ENCODE measurements around the gene NAALAD2.

The NAALAD2 gene

DNA sequence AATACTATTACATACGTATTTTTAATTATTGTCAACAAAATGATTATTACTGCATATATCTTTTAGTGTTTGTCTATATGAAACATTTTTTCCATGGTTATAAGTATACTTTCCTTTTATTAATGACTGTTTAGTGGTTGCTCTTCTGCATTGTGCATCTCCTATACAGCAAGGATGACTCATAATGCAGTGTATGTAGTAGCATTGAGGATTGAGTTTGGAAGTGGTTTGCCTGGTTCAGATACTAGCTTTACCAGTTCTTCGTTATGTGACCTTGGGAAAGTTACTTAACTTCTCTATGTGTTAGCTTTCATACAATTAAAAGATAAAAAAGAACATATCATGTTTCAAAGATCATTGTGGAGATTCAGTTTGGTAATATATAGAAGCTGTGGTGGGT lies 44.3 kb downstream of the NAALAD2 start:
- H3K36me3 ChIP-seq (ENCODE audit: low read depth), result no peaks in the 10 kb centered on the region
- H3K4me1 ChIP-seq (ENCODE audit: insufficient read depth, poor library complexity, severe bottlenecking), result no peaks in the 10 kb centered on the region
- no peaks in the 10 kb centered on the region for H3K27me3 ChIP-seq (ENCODE audit: insufficient read depth, poor library complexity, severe bottlenecking)
- H3K4me3 ChIP-seq (ENCODE audit: severe bottlenecking), result no peak overlapping the region
- H3K27ac ChIP-seq (ENCODE audit: poor library complexity, severe bottlenecking), result no peak overlapping the region
- TF ChIP-seq, protein P1, sequence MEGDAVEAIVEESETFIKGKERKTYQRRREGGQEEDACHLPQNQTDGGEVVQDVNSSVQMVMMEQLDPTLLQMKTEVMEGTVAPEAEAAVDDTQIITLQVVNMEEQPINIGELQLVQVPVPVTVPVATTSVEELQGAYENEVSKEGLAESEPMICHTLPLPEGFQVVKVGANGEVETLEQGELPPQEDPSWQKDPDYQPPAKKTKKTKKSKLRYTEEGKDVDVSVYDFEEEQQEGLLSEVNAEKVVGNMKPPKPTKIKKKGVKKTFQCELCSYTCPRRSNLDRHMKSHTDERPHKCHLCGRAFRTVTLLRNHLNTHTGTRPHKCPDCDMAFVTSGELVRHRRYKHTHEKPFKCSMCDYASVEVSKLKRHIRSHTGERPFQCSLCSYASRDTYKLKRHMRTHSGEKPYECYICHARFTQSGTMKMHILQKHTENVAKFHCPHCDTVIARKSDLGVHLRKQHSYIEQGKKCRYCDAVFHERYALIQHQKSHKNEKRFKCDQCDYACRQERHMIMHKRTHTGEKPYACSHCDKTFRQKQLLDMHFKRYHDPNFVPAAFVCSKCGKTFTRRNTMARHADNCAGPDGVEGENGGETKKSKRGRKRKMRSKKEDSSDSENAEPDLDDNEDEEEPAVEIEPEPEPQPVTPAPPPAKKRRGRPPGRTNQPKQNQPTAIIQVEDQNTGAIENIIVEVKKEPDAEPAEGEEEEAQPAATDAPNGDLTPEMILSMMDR (IDR thresholded peaks at IDR 0.05; ENCODE audit: poor library complexity, severe bottlenecking), result no peak
- DNase-seq (ENCODE audit: low spot score) (no peak), ATAC-seq (ENCODE audit: low read depth) (peak; percentile 72)
- H3K9me3 ChIP-seq (ENCODE audit: severe bottlenecking), result no peaks in the 10 kb centered on the region

DNA sequence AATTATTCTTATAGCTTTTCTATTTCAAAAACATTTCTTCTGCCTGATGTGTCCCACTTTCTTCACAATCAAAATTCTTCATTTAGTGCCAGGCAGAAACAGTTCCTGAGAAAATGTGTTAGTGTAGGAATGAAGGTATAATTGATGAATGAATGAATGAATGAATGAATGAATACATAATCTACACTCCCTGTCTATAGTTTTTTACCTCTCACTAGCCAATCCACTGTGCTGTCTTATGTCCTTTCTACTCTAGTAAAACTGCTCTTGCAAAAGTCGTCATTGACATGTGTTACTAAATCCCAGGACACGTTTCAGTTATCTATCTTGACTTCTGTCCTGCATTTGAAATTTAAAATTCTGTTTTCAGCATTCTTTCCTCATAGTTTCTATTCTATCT lies 45.5 kb downstream of the NAALAD2 start:
- Histone ChIP-seq H3K9me3 (ENCODE audit: severe bottlenecking) (no peaks in the 10 kb centered on the region), H3K4me3 (ENCODE audit: severe bottlenecking) (no peak overlapping the region), H3K4me1 (ENCODE audit: insufficient read depth, poor library complexity, severe bottlenecking) (no peaks in the 10 kb centered on the region), H3K36me3 (ENCODE audit: low read depth) (no peaks in the 10 kb centered on the region), H3K27ac (ENCODE audit: poor library complexity, severe bottlenecking) (no peak overlapping the region), H3K27me3 (ENCODE audit: insufficient read depth, poor library complexity, severe bottlenecking) (no peaks in the 10 kb centered on the region)
- ATAC-seq (ENCODE audit: low read depth), result no peak
- TF ChIP-seq, protein P1 (IDR thresholded peaks at IDR 0.05; ENCODE audit: poor library complexity, severe bottlenecking), result no peak
- no peak for DNase-seq (ENCODE audit: low spot score)

DNA sequence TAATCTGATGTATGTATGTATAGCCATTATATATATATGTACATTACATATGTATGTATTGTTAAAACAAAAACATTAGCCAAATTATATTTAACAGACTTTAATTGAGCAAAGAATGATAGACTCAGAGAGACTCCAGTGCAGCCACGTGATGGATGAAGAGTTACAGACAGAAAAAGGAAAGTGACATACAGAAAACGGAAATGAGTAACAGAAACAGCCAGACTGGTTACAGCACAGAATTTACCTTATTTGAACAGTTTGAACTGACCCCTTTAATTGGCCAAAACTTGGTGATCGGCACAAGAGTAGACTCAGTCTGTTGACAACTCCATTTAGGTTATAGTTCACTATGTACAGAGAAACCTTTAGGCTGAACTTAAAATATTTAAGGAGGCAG lies 53.4 kb downstream of the NAALAD2 start:
- TF ChIP-seq, protein P1 (IDR thresholded peaks at IDR 0.05; ENCODE audit: poor library complexity, severe bottlenecking), result no peak
- ATAC-seq (ENCODE audit: low read depth), result no peak
- no peaks in the 10 kb centered on the region for H3K36me3 ChIP-seq (ENCODE audit: low read depth)

DNA sequence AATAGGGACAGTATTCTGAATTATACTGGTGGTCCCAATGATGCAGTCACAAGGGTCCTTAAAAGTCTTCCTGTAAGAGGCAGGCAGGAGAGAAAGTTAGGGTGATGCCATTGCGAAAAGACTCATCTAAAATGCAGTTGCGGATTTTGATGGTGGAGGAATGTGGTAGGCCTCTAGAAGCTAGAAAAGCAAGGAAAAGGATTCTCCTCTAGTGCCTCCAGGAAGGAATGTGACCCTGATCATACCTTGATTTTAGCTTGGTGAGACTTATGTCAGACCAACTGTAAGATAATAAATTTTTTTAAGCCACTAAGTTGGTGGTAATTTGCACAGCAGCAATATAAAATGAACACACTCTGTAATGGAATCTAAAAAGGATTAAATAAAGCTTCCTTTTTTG lies 54.5 kb downstream of the NAALAD2 start:
- Histone ChIP-seq H3K4me3 (ENCODE audit: severe bottlenecking) (no peak overlapping the region), H3K4me1 (ENCODE audit: insufficient read depth, poor library complexity, severe bottlenecking) (no peaks in the 10 kb centered on the region), H3K9me3 (ENCODE audit: severe bottlenecking) (no peaks in the 10 kb centered on the region), H3K27me3 (ENCODE audit: insufficient read depth, poor library complexity, severe bottlenecking) (no peaks in the 10 kb centered on the region), H3K36me3 (ENCODE audit: low read depth) (no peaks in the 10 kb centered on the region), H3K27ac (ENCODE audit: poor library complexity, severe bottlenecking) (no peak overlapping the region)
- no peak for DNase-seq (ENCODE audit: low spot score)
- TF ChIP-seq, protein P1 (IDR thresholded peaks at IDR 0.05; ENCODE audit: poor library complexity, severe bottlenecking), result no peak
- no peak for ATAC-seq (ENCODE audit: low read depth)

More for the DNA sequence above, 53.4 kb downstream of the NAALAD2 start:
- Histone ChIP-seq H3K27me3 (ENCODE audit: insufficient read depth, poor library complexity, severe bottlenecking) (no peaks in the 10 kb centered on the region), H3K9me3 (ENCODE audit: severe bottlenecking) (no peaks in the 10 kb centered on the region), H3K27ac (ENCODE audit: poor library complexity, severe bottlenecking) (no peak overlapping the region), H3K4me1 (ENCODE audit: insufficient read depth, poor library complexity, severe bottlenecking) (no peaks in the 10 kb centered on the region), H3K4me3 (ENCODE audit: severe bottlenecking) (no peak overlapping the region)
- no peak for DNase-seq (ENCODE audit: low spot score)

DNA sequence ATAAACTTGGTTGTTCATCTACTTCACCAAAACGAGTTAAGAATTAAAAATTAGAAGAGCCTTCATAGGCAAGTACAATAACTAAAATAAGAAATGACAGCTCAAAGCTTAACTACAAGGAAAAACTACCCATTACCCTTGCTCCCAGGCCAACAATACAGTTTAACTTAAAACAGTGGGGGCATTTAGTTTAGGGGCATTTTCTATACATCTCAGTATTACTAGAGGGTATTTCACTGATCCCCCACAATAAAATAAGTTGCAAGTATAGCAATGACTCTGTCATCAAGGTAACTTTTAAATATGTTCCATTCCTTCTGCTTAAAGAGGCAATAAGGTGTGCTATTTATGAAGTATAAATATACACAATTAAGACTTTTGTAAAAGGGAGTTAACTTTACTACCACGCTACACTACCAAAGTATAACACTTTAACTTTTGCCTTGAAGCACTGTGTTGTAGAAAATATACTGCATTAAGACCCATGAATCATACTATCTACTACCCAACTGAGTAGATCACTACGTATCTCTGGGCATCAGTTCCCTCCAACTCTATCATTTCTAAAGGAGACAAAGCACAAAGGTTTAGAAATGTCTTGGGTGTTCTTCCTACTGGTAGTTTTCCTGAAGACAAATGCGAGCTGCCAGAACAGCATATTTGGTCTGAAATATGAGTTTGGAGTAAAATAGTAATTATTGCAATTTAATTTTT lies 58.6 kb downstream of the NAALAD2 start:
- Histone ChIP-seq H3K9me3 (ENCODE audit: severe bottlenecking) (no peaks in the 10 kb centered on the region), H3K4me1 (ENCODE audit: insufficient read depth, poor library complexity, severe bottlenecking) (no peaks in the 10 kb centered on the region), H3K4me3 (ENCODE audit: severe bottlenecking) (no peak overlapping the region), H3K27ac (ENCODE audit: poor library complexity, severe bottlenecking) (no peak overlapping the region), H3K36me3 (ENCODE audit: low read depth) (peaks cover 3% of the 10 kb centered on the region; the same call in 1 of the 2 replicates), H3K27me3 (ENCODE audit: insufficient read depth, poor library complexity, severe bottlenecking) (no peaks in the 10 kb centered on the region)
- no peak for DNase-seq (ENCODE audit: low spot score)
- TF ChIP-seq, protein P1 (IDR thresholded peaks at IDR 0.05; ENCODE audit: poor library complexity, severe bottlenecking), result no peak
- ATAC-seq (ENCODE audit: low read depth), result no peak

Data from RWPE2 (cell line).